ENCODE data around the gene PPP2R2C.

PPP2R2C gene

DNA sequence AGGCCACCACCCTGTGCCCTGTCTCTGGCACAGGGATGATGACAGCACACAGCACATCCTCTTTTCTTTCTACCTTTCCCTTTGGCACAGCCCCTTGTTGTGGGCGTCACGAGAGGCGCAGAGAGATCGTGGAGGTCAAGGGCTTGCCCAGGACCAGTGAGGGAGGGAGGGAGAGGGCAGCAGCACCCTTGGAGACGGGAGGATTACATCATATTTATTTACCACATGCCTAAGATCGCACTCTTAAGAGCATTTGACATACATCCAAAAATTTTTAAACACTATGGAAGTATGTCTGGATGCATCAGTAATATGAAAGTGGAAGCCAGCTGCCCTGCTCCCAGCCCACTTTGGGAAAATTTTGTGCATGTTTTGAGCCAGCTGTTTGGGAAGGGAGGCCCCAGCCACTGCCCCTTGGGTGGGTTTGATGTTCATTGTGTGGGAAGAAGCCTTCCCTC, 190.1 kb downstream of the PPP2R2C start:
- no peak for DNase-seq (ENCODE audit: low read depth)

DNA sequence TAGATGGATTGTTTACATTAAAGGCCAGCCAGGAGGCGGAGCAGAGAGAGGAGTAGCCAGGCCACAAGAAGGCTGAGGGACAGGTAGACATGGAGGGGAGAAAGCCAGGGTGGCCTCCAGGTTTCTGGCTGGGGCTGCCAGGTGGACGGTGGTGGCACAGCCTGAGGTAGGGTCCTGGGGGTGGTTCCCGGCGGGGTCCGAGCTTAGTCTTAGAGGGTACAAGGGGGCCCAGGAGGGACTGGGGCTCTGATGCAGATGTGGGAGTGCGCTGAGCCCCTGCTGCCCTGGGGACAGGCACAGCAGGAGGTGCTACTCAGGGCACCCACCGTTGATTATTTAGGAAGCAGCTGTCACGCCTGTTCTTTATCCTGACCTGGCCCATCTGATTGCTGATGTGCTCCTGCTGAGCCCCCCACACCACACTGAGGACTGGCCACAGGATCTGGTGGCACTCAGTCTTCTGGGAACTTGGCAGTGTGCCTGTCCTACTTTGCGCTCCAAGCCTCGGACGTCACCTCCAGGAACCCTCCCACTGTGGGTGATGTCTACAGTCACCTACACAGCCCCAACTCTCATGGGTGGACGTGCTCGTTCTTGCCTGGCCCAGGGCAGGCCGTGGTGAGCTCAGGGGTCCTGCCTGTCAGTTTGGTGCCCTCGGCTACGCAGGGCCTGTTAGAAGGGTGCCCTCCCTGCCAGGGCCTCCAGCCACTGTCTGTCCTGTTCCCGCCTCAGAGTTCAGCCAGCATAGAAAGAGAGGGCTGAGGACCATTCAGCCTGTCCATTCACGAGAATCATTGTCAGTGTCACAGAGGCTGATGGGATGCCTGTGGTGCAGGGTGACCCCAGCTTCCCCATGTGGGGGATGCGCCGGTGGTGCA, 190.7 kb downstream of the PPP2R2C start:
- no peak for DNase-seq (ENCODE audit: low read depth)

DNA sequence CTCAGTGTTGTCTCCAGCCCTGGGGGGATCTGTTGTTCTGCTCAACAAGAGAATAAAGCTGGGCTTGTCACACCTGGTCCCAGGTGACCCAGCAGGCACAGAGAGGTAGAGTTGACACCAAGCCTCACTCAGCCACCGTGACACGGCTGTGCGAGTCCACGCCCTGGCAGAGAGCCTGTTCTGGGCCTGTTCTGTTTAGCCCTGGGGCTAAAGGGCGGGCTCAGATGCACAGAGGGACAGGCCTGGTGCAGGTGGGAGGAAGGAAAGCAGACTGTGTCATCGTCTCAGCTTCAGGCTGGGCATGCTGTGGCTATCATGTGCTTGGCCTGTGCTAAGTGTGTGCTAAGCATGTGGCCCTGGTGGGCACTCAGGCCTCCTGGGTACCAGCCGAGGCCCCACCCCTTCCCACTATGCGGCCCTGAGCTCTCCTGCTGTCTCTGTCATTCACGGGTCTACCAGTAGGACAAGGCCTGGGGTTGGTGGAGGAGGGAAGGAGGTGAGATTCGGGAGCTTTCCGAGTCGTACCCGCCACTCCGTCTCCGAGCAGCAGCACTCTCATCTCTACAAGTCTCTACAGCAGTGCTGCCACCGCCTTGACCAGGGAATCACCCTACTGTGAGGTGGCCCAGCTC, 191.9 kb downstream of the PPP2R2C start:
- DNase-seq (ENCODE audit: low read depth), result no peak

DNA sequence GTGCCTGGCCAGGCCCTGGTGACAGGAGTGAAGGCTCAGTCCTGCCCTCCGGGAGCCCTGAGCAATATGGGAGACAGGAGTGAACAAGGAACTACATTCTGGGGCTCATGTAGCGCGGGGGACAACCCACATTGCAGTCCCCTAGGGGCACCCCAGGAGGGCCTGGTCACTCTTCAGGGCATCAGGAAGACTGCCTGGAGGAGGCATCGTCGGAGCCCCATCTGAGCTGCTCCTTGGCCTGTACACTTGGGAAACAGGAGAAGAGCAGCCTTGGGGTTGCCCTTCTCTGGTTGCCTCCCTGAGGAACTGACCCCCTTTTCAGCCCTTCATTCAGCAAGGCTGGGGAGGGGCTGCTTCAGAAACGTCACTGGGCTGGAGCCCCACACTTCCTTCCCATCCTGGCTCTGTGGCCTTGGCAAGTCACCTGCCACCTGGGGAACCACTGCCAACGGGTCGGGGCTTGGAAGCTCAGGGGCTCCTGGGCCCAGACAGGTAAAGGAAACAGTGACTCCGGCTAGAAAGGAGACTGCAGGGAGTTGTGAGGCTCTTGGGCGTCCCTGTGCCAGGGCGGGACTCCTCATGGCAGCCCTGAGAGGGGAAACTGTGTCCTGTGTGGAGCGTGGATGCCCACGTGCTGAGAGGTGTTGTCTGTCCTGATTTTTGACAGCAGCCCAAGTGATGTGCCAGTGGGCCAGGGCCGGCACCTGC, 192.7 kb downstream of the PPP2R2C start:
- DNase-seq (ENCODE audit: low read depth), result no peak

DNA sequence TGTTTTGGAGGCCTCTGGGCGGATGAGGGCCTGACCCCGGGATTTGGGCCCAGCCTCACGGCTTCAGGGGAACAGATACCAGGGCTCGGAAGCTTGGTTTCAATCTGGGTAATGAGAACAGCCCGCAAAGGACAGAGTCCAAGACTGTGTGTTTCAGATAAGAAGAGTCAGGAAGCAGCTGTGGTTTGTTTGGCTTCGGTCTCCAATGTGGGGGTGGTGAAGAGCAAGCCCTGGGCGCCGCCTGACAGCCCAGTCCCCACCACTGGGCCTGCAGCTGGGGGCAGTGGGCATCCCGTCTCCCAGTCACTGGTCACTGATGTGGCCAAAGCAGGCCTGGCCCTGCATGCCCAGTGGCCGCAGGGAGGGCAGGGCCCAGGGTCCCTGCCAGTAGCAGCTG, 193.6 kb downstream of the PPP2R2C start:
- DNase-seq (ENCODE audit: low read depth), result no peak

DNA sequence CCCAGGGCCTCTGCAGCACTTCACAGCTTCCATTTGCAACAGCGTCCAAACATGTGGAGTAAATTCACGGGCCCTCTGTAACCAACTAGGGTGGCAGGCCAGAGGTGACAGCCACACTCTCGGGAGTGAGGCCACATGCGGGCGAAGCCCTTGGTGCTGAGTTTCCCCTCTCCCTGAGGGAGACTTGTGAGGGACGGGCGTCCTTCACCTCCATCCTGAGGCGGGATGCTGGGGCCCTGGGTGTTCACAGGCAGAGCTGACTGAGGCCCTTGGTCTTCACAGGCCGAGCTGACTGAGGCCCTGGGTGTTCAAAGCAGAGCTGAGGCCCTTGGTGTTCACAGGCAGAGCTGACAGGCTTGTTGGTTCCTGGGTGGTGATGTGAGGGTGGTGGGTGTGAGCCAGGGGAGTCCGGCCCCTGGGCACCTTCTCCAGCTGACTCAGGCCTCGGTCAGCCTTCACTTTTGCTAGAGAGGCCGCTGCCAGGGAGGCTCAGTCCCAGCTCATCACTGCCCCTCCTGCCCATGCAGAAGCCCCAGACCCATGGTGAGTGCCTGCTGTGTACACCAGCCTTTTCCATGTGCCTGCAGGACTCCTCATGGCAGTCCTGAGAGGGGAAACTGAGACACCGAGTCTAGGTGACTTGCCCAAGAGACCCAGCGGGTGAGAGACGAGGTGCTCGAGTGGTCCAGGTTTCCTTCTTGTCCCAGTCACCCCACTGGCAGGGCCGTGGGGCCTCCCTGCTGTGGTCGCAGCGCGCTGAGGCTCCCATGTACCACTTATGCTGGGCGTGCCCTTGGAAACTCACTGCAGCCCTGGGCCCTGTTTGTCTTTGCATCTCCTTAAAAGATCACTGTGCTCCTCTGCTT, 194.2 kb downstream of the PPP2R2C start:
- DNase-seq (ENCODE audit: low read depth), result no peak

DNA sequence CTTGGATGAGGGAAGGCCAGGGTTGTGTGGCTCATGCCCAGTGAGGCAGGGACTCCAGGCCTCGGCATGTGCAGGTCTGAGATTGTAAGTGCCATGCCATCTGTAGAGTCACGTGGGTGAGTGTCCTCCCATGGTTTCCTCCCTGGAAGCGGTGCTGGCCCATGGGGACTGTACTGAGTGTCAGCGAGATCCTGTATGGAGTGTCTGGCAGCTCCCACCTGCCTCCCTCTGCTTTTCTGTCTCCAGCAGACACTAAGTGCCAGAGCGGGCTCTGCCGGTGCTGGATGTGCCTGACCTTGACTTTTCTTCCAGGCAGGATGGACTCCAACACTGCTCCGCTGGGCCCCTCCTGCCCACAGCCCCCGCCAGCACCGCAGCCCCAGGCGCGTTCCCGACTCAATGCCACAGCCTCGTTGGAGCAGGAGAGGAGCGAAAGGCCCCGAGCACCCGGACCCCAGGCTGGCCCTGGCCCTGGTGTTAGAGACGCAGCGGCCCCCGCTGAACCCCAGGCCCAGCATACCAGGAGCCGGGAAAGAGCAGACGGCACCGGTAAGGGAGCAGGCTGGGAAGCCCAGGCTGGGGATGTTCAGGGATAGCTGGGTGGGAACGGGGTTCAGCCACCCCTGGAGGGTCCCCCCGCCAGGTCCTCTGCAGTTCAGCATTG, 195.1 kb downstream of the PPP2R2C start:
- DNase-seq (ENCODE audit: low read depth), result no peak

DNA sequence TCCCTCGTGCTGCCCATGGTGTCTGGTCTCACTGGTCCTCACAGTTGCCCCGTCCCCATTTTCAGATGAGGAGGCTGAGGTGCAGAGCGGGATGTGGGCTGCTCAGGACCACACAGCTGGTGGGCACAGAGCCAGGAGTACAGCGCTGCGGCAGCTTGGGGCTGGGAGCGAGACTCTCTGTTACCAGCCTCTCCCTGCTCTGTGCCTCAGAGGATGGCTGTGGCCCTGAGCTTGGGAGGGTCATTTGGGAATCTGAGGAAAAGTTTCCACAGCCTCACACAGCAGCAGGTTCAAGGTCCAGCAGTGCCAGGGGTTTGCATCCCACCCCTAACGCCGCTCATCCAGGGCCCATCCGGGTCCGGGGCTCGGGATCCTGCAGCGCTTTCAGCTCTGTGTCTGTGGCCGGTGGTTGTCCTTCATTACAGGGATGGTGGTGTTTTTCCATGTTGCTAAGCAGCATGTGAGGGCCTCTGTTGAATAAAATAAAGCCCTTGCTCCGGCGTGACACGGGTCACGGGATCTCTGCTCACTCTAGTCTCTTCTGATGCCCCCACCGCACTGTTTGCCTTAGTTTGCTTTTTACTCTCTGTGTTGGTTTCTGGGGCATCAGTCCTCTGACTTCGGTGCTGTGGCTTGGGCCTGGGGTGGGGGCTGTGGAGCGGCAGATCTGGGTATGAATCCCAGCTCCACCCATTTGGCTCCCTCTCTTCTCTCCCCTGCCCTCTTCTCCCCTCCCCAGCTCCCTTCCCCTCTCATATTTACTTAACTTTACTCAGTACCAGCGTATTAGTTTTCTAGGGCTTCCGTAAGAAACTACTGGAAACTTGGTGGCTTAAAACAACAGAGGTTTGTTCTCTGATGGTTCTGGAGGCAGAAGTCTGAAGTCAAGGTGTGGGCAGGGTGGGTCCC, 196.3 kb downstream of the PPP2R2C start:
- DNase-seq (ENCODE audit: low read depth), result no peak

DNA sequence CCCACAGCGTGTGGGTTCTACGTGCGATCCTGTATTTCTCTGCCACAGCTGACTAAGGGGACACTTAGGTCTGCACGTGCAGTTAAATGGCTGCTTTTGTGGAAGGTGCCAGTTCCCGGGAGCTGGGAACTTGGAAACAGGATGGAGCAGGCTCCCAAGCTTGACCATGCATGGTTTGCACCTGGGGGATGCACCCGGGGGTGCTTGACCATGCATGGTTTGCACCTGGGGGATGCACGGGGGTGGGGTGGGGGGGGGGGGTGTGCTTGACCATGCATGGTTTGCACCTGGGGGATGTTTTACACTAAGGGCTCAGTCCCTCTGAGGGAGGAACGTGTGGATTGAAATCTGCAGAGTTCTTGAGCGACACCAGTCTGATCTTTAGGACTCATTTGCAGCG, 197.1 kb downstream of the PPP2R2C start:
- DNase-seq (ENCODE audit: low read depth), result no peak

DNA sequence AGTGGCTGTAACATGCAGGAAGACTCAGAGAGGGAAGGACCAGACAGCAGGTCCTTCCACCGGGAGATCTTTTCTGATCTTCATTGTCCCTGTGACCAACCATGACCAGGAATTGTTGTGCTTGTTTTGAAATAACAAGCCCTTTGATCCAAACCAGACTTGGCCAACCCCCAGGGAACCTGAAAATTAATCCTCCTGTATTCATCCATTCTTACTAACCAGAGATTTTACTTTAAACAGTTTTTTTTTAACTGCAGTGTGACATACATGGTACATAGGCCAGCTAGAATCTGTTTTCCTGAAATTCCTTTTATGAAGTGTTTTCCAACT, 198.8 kb downstream of the PPP2R2C start:
- no peak for DNase-seq (ENCODE audit: low read depth)

DNA sequence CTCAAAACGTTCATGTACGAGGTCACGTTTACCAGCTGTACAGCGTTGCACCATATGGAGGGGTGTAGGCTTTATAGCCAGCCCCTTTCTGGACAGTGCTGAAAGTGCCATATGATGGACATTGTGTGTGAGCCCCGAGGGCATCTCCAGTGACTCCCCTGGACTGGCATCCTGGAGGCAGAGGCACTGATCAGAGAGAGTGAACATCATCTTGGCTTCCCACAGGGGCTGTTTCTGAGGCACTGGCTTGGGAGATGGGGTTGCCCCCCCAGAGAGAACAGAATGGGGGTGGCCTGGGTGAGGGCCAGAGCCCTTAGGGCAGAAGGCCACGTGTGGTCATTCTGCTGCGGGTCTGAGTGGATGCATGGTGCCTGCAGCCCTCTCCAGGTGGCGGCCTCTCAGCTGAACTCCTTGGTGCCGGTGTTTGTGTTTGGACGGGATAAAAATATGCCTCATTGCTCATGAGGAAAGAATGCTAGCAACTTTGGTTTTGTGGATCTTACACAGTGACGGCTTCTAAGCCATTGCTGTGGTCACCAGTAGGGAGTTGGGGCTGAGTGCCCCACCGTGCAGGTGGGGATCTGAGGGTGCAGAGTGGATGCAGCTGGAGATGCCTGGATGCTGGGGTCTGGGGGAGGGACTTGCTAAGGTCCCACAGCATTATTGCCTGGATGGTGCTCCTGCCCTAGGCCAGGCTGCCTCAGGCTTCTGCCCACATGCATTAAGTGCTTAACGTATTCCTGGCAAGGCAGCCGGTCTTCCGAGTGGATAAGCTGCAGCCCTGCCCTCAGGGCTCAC, 199.4 kb downstream of the PPP2R2C start:
- DNase-seq (ENCODE audit: low read depth), result no peak

DNA sequence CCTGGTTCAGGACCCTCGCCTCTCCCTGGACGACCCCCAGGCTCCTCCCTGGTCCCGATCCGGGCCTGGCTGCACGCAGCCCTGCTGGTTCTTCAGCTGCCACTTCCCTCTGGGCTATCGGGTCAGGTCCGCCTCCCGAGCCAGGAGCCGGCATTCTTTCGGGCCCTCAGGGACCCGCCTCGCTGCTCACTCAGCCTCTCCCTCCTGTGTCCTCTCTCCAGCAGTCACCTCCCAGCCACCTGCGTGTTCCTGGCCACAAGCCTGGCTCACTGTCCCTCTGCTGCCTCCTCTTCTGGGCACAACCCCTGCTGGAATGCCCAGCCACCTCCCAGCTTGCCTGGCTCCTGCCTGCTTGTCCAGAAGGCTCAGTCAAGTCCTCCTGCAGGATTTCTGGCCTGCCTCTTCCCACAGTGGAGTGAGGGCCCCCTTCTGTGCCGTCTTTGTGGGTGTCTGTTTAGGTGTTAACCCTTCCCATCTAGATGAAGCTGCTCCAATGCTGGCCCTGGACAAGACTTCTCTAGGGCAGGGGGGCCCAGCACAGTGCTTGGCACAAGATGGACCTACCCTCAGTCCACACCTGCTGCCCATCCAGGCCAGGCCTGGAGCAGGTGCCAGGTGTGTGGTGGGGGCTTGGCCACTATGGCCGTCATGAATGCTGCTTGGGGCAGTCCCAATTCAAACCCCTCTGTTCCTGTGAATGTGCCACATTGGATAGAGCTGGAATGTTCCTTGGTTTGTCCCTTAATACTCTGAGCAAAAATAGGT, 200.5 kb downstream of the PPP2R2C start:
- no peak for DNase-seq (ENCODE audit: low read depth)

DNA sequence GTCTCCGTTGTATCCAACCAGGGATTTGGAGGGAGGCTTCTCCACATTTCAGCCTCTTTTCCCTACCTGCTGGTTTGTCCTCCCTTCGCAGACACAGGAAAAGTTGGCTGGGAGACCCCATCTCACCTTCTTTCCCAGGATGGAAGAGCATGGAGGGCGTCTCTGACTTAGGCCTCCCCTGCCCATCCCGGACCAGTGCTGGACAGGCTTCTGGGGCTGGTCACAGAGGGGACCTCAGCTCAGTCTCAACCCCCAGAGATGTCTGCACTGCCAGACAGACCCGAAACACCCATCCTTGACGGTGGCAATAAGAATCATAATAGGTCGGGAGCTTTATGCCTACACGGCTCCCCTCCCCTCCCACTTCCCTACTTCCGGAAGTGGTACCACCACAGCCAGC, 201.2 kb downstream of the PPP2R2C start:
- no peak for DNase-seq (ENCODE audit: low read depth)

DNA sequence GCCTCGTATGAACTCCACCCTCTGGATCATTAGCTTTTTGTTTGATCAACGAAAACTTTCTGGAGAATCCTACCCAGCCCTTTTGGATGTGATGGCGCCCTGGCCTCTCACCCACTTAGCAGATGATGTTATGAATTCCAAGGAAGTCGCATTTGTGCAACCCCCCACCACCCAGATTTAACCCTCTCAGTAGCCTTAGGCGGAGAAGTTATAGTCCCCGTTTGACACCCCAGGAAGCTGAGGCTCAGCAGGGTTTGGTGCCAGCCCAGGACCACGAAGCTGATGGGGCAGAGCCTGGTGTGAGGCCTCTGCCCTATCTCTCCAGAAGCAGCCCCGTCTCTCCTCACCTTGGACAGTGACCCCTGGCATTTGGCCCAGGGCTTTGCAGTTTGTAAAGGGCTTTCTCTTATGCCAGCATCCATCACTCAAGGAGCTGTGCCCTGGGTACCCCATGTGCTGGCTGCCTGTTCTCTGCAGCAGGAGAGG, 201.7 kb downstream of the PPP2R2C start:
- no peak for DNase-seq (ENCODE audit: low read depth)
